Fibroblast of the aortic adventitia (primary cell): ENCODE data around the gene CD163L1. TPM values are rescaled to one million over a fixed set of nuclear protein-coding genes. Genes with fewer than 3 reads are reported as not detected.

Source experiments
- DNase-seq: peaks from one replicate; pipeline ENCODE4 v3.0.0-alpha.2; 2010; ENCODE audit warnings: low read depth
- H3K4me3 ChIP-seq: 2 replicates; pipeline ENCODE4 v1.5.1; 2011; ENCODE audit warnings: low read depth, mild to moderate bottlenecking, control low read depth, low read length, moderate library complexity
- CTCF ChIP-seq: IDR thresholded peaks from 2 replicates; pipeline ENCODE4 v1.5.1; 2011; ENCODE audit warnings: mild to moderate bottlenecking, low read length, control low read depth, inconsistent platforms; ENCODE audit not compliant: insufficient read depth
- total RNA-seq: library from RNA; depleted of rRNA; stranded (reverse); fragments of >200 nt; gene quantifications from 2 replicates; pipeline ENCODE4 v1.2.3, GENCODE V29; 2012; ENCODE audit warnings: low replicate concordance

CD163L1 gene
- total RNA-seq, 1 donor = 0.36 TPM

- no peak for TF ChIP-seq CTCF
- no peak overlapping the region for H3K4me3 ChIP-seq
- DNase-seq = no peak
Observed at GRCh38 chr12:7361265-7361664, 82.7 kb downstream of the CD163L1 start.

GRCh38 chr12:7354529-7354928 lies 89.4 kb downstream of the CD163L1 start:
- TF ChIP-seq CTCF = no peak
- DNase-seq = peak; percentile 4
- no peak overlapping the region for H3K4me3 ChIP-seq

- H3K4me3 ChIP-seq = no peak overlapping the region
- no peak for DNase-seq
- TF ChIP-seq CTCF = no peak
Observed at GRCh38 chr12:7352661-7353060, 91.3 kb downstream of the CD163L1 start.

GRCh38 chr12:7351177-7351576 lies 92.8 kb downstream of the CD163L1 start:
- DNase-seq = no peak
- TF ChIP-seq CTCF = no peak
- no peak overlapping the region for H3K4me3 ChIP-seq

GRCh38 chr12:7349418-7349817 lies 94.5 kb downstream of the CD163L1 start:
- TF ChIP-seq CTCF = no peak
- H3K4me3 ChIP-seq = no peak overlapping the region
- no peak for DNase-seq

- no peak for TF ChIP-seq CTCF
- no peak for DNase-seq
- H3K4me3 ChIP-seq = no peak overlapping the region
Observed at GRCh38 chr12:7346551-7347225, 97.3 kb downstream of the CD163L1 start.
